MCF 10A (cell line): ENCODE measurements around the gene NELL1. TPM values are rescaled to one million over a fixed set of nuclear protein-coding genes. Genes with fewer than 3 reads are reported as not detected.

Source experiments
- BruUV-seq: library from RNA; stranded (reverse); fragments of 400-500 nt; replicated peaks from 2 replicates; lab custom pipeline; 2021; lab: Mats Ljungman, UMichigan
- CTCF ChIA-PET: fragments of 300-600 bp; sonication (Branson Sonifier 250); formaldehyde crosslinking; extraction: SDS; loops from one replicate; lab custom pipeline; 2021; ENCODE audit warnings: antibody characterized with exemption, inconsistent platforms; lab: Yijun Ruan, JAX
- POLR2A ChIA-PET: fragments of 300-600, 350-650 bp; sonication (Branson Sonifier 250); formaldehyde crosslinking; extraction: SDS; loops from one replicate; lab custom pipeline; 2020; ENCODE audit warnings: antibody characterized with exemption, inconsistent platforms; lab: Yijun Ruan, JAX
- DNase-seq: peaks from one replicate; pipeline ENCODE4 v3.0.0-alpha.2; 2018; ENCODE audit not compliant: unreplicated experiment
- H3K27ac Mint-ChIP-seq: one replicate; pipeline ENCODE4 v1.8.0; 2022; ENCODE audit warnings: mild to moderate bottlenecking, low read depth, mixed read lengths; ENCODE audit not compliant: unreplicated experiment
- H3K27me3 Mint-ChIP-seq: one replicate; pipeline ENCODE4 v1.8.0; 2022; ENCODE audit warnings: mixed read lengths; ENCODE audit not compliant: insufficient read depth, unreplicated experiment
- H3K36me3 Mint-ChIP-seq: one replicate; pipeline ENCODE4 v1.8.0; 2022; ENCODE audit warnings: mild to moderate bottlenecking, moderate library complexity, mixed read lengths; ENCODE audit not compliant: insufficient read depth, unreplicated experiment
- H3K4me1 Mint-ChIP-seq: one replicate; pipeline ENCODE4 v1.8.0; 2022; ENCODE audit warnings: mixed read lengths; ENCODE audit not compliant: insufficient read depth, unreplicated experiment
- H3K4me3 Mint-ChIP-seq: one replicate; pipeline ENCODE4 v1.8.0; 2022; ENCODE audit warnings: mild to moderate bottlenecking, moderate library complexity, mixed read lengths; ENCODE audit not compliant: unreplicated experiment
- H3K9me3 Mint-ChIP-seq: one replicate; pipeline ENCODE4 v1.8.0; 2022; ENCODE audit warnings: mixed read lengths; ENCODE audit not compliant: unreplicated experiment
- CTCF ChIP-seq: fragments of 200-600 bp; IDR thresholded peaks from one replicate; pipeline ENCODE4 v1.8.0; 2022; ENCODE audit warnings: antibody characterized with exemption, mild to moderate bottlenecking; ENCODE audit not compliant: unreplicated experiment
- intact Hi-C: fragments of 100-400 bp; cut with micrococcal nuclease; formaldehyde crosslinking; loops from 2 replicates; pipeline ENCODE4 v1.14.1; 2022
- total RNA-seq: library from RNA; stranded (reverse); gene quantifications from 2 replicates; pipeline ENCODE4 v1.2.3, GENCODE V29; 2022

Gene NELL1
- total RNA-seq, 1 experiment from 2014 or later: not detected

- Mint-ChIP-seq H3K27ac (no peak overlapping the region), H3K4me3 (no peak overlapping the region)
- CTCF ChIA-PET: no interaction called here
Measured at GRCh38 chr11:21552911-21553310, 883.5 kb downstream of the NELL1 start.

GRCh38 chr11:21553795-21554194 lies 884.4 kb downstream of the NELL1 start:
- ChIA-PET POLR2A (no interaction called here), CTCF (interaction anchor here (0.7 kb wide), 1 partner anchor 58 kb away, joined by 3 read pairs; no protein-coding TSS in a partner anchor)
- H3K9me3 Mint-ChIP-seq: peaks cover 13% of the 10 kb centered on the region
- DNase-seq: no peak
- no peaks in the 10 kb centered on the region for H3K27me3 Mint-ChIP-seq
- intact Hi-C loops: no loop called here
- no peaks in the 10 kb centered on the region for H3K4me1 Mint-ChIP-seq
- TF ChIP-seq CTCF: no peak
- BruUV-seq: no TSS peak
- no peak overlapping the region for H3K4me3 Mint-ChIP-seq
- no peak overlapping the region for H3K27ac Mint-ChIP-seq
- no peaks in the 10 kb centered on the region for H3K36me3 Mint-ChIP-seq

More at GRCh38 chr11:21552911-21553310, 883.5 kb downstream of the NELL1 start:
- no peak for TF ChIP-seq CTCF
- Mint-ChIP-seq H3K36me3 (no peaks in the 10 kb centered on the region), H3K27me3 (no peaks in the 10 kb centered on the region), H3K9me3 (peaks cover 16% of the 10 kb centered on the region), H3K4me1 (no peaks in the 10 kb centered on the region)
- POLR2A ChIA-PET: interaction anchor here (0.6 kb wide), 1 partner anchor 151 kb away, joined by 3 read pairs; no protein-coding TSS in a partner anchor
- DNase-seq: peak; percentile 0
- BruUV-seq: no TSS peak
- intact Hi-C loops: no loop called here

GRCh38 chr11:21554284-21554683 lies 884.9 kb downstream of the NELL1 start:
- H3K27me3 Mint-ChIP-seq: no peaks in the 10 kb centered on the region
- ChIA-PET CTCF (interaction anchor here (0.7 kb wide), 1 partner anchor 42 kb away, joined by 3 read pairs; no protein-coding TSS in a partner anchor), POLR2A (no interaction called here)
- no peak overlapping the region for H3K4me3 Mint-ChIP-seq
- no TSS peak for BruUV-seq
- intact Hi-C loops: no loop called here
- no peak overlapping the region for H3K27ac Mint-ChIP-seq
- no peaks in the 10 kb centered on the region for H3K4me1 Mint-ChIP-seq
- H3K9me3 Mint-ChIP-seq: peaks cover 16% of the 10 kb centered on the region
- no peaks in the 10 kb centered on the region for H3K36me3 Mint-ChIP-seq
- no peak for TF ChIP-seq CTCF
- DNase-seq: no peak

- BruUV-seq: no TSS peak
- no peaks in the 10 kb centered on the region for H3K36me3 Mint-ChIP-seq
- H3K9me3 Mint-ChIP-seq: peaks cover 23% of the 10 kb centered on the region
- H3K27ac Mint-ChIP-seq: no peak overlapping the region
- no peak for TF ChIP-seq CTCF
- intact Hi-C loops: no loop called here
- H3K27me3 Mint-ChIP-seq: no peaks in the 10 kb centered on the region
- no peak overlapping the region for H3K4me3 Mint-ChIP-seq
- POLR2A ChIA-PET: no interaction called here
- DNase-seq: no peak
- CTCF ChIA-PET: no interaction called here
- no peaks in the 10 kb centered on the region for H3K4me1 Mint-ChIP-seq
Measured at GRCh38 chr11:21556926-21557325, 887.5 kb downstream of the NELL1 start.
